Stimulated activated CD8-positive, alpha-beta memory T cell treated with anti-CD3 and anti-CD28 coated beads, Interleukin-4, amount 100 ng/mL, for 48 hours (primary cell): ENCODE data around the gene ETV2.
"Not testable (repeated sequence)": the region's sequence is repeated elsewhere in the genome, so short reads cannot be mapped to it uniquely, and the experiment has no call there.

Experiments used
- DNase-seq: peaks from one replicate; pipeline ENCODE4 v3.0.0-alpha.2; 2020

Gene ETV2

GRCh38 chr19:35661995-35662340 lies 20.4 kb downstream of the ETV2 start:
- DNase-seq, result no peak

GRCh38 chr19:35663981-35664380 lies 22.4 kb downstream of the ETV2 start:
- DNase-seq, result no peak

- DNase-seq, result no peak
These were observed 23.6 kb downstream of the ETV2 start for GRCh38 chr19:35665157-35665556.

- no peak for DNase-seq
These were observed 24.1 kb downstream of the ETV2 start for GRCh38 chr19:35665604-35666003.

- no peak for DNase-seq
These were observed 24.8 kb downstream of the ETV2 start, which contains the start of gene UPK1A for GRCh38 chr19:35666251-35666913. TSS of gene UPK1A (plus strand) at chr19:35666517. CDS start at chr19:35666813, 296 bp downstream.

- DNase-seq, result no peak
These were observed 28.0 kb downstream of the ETV2 start for GRCh38 chr19:35669566-35669965.

- no peak for DNase-seq
These were observed 28.4 kb downstream of the ETV2 start for GRCh38 chr19:35669974-35670373.

- no peak for DNase-seq
These were observed 29.1 kb downstream of the ETV2 start for GRCh38 chr19:35670686-35671085.

- no peak for DNase-seq
These were observed 30.3 kb downstream of the ETV2 start for GRCh38 chr19:35671818-35672217.

- DNase-seq, result peak; percentile 72
These were observed 31.7 kb downstream of the ETV2 start for GRCh38 chr19:35673121-35673804.

- DNase-seq, result no peak
These were observed 34.1 kb downstream of the ETV2 start for GRCh38 chr19:35675589-35676140.

- DNase-seq, result no peak
These were observed 48.3 kb downstream of the ETV2 start for GRCh38 chr19:35689836-35690235.

GRCh38 chr19:35691106-35691505 lies 49.6 kb downstream of the ETV2 start:
- not testable (repeated sequence) for DNase-seq

- DNase-seq, result no peak
These were observed 50.5 kb downstream of the ETV2 start for GRCh38 chr19:35692010-35692409.

- DNase-seq, result no peak
These were observed 51.9 kb downstream of the ETV2 start for GRCh38 chr19:35693422-35693821.

GRCh38 chr19:35693835-35694599 lies 52.5 kb downstream of the ETV2 start:
- peak; percentile 95 for DNase-seq
